Spinal cord (tissue), 4 donors: ENCODE data around the gene OR2G3. TPM values are rescaled to one million over a fixed set of nuclear protein-coding genes. Genes with fewer than 3 reads are reported as not detected.

Experiments
- polyA plus RNA-seq, 2 donors: library from polyadenylated mRNA; unstranded; fragments of 120-200 nt; gene quantifications; one replicate each; pipeline ENCODE4 v1.2.1, GENCODE V29; 2013; ENCODE audit not compliant: insufficient read length in 2 of 2
- small RNA-seq: library from RNA; depleted of rRNA; stranded (forward); fragments of <200 nt; gene quantifications from one replicate; pipeline ENCODE3, GENCODE V24; 2014; ENCODE audit warnings: low replicate concordance
- total RNA-seq, 2 donors: library from RNA; depleted of rRNA in 1 of 2; stranded (reverse); fragments of 120-200 nt in 1 of 2; fragments of >200 nt in 1 of 2; gene quantifications; one replicate each; pipeline versions ENCODE4 v1.2.3 to v1.2.4, GENCODE V29; 2013 to 2014

Gene OR2G3
- total and polyA plus RNA-seq, 4 donors: not detected

Small RNA genes lying within 50 kb of the gene (small RNA-seq; reads per million reads assigned to genes)
- gene RF00026: not detected

Other genes with a start within 250 kb of the OR2G3 start
- 1 to 10 TPM; 2.5 to 5.0 TPM for gene NLRP3, start 189.4 kb upstream of the OR2G3 start, total RNA-seq
- 1 to 10 TPM; 1.9 to 3.1 TPM for gene NLRP3, start 189.4 kb upstream of the OR2G3 start, polyA plus RNA-seq
- gene OR2B11, start 147.5 kb upstream of the OR2G3 start, total RNA-seq: not detected
- gene OR2B11, start 147.5 kb upstream of the OR2G3 start, polyA plus RNA-seq: under 1 TPM; 0.03 TPM
- gene OR2C3, start 69.1 kb upstream of the OR2G3 start, total RNA-seq: under 1 TPM; under 0.01 to 0.17 TPM
- under 1 TPM; 0.51 to 0.95 TPM for gene OR2C3, start 69.1 kb upstream of the OR2G3 start, polyA plus RNA-seq
- under 1 TPM; 0.11 to 0.40 TPM for gene GCSAML, start 56.5 kb upstream of the OR2G3 start, total RNA-seq
- 1 to 10 TPM in 1 of 2 donors, under 1 TPM in 1; 0.82 to 1.3 TPM for gene GCSAML, start 56.5 kb upstream of the OR2G3 start, polyA plus RNA-seq
- gene OR2G2, start 17.2 kb upstream of the OR2G3 start, total RNA-seq: not detected
- not detected for gene OR2G2, start 17.2 kb upstream of the OR2G3 start, polyA plus RNA-seq
- gene OR13G1, start 74.2 kb downstream of the OR2G3 start, total RNA-seq: not detected
- not detected for gene OR13G1, start 74.2 kb downstream of the OR2G3 start, polyA plus RNA-seq
- not detected for gene OR6F1, start 111.1 kb downstream of the OR2G3 start, total RNA-seq
- not detected for gene OR6F1, start 111.1 kb downstream of the OR2G3 start, polyA plus RNA-seq
- gene OR14K1, start 133.0 kb downstream of the OR2G3 start, total RNA-seq: not detected
- gene OR14K1, start 133.0 kb downstream of the OR2G3 start, polyA plus RNA-seq: not detected
- not detected for gene OR14A2, start 142.6 kb downstream of the OR2G3 start, total RNA-seq
- gene OR14A2, start 142.6 kb downstream of the OR2G3 start, polyA plus RNA-seq: not detected
- not detected for gene OR1C1, start 155.0 kb downstream of the OR2G3 start, total RNA-seq
- gene OR1C1, start 155.0 kb downstream of the OR2G3 start, polyA plus RNA-seq: not detected
- not detected for gene OR14A16, start 218.5 kb downstream of the OR2G3 start, total RNA-seq
- not detected for gene OR14A16, start 218.5 kb downstream of the OR2G3 start, polyA plus RNA-seq
- not detected for gene OR11L1, start 236.3 kb downstream of the OR2G3 start, total RNA-seq
- not detected for gene OR11L1, start 236.3 kb downstream of the OR2G3 start, polyA plus RNA-seq